GM19468 (cell line): Measurements from ENCODE around the gene KCNN3.

Experiments
- ATAC-seq: cut with Tn5 transposase; IDR thresholded peaks from one replicate; pipeline ENCODE4 v1.9.1; 2021; ENCODE audit warnings: mild to moderate bottlenecking, moderate library complexity, moderate number of reproducible peaks; ENCODE audit not compliant: unreplicated experiment; ENCODE audit errors: extremely low read depth

The KCNN3 gene

DNA sequence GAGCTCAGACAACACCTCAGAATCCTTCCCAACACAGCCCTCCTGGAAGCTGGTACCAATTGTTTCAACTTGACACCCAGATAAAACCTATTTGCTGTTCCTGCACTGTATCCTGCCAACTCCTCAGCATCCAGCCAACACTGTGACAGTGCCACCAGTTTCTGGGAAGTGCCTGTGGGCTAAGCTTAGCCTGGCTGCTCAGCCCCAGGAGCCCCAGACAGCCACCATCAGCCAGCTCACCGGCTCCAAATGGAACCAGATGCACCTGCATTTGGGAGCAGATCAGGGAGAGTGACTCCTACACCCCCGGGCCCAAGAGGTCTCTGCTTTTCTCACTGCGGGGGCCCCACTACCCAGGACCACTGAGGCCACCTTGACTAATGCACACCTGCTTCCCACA lies 24.9 kb downstream of the KCNN3 start:
- no peak for ATAC-seq

- ATAC-seq, result no peak
Measured at GRCh38 chr1:154844297-154844681, 25.8 kb downstream of the KCNN3 start.

DNA sequence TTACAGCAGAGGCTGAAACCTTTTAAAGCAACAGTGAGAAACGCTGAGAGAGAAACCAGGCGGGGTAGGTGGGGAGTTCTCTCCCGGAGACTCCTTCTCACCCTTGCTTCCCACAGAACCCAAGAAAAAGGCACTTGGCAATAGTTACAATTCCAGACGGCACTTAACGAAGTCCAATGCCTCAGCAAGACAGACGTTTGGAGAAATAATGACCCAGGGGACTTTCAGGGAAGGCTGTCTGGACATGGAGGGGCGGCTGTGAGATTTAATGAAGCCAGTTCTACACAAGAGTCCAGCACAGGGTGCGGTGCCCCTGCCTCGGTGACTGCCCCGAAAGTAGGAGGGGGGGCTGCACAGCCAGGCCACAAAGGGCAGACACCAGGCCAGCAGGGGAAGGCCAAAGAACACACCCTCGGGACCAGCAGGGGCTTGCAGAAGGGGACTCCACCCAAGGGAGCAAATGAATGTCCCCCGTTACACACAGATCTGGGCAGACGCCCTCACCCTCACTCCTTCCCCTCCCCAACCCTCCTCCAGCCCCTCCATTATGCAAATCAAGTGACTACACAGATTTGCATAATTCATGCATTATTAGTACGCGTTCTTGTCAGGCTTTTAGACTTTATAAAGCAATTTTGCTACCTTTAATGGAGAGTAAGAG lies 26.3 kb downstream of the KCNN3 start:
- ATAC-seq, result no peak

DNA sequence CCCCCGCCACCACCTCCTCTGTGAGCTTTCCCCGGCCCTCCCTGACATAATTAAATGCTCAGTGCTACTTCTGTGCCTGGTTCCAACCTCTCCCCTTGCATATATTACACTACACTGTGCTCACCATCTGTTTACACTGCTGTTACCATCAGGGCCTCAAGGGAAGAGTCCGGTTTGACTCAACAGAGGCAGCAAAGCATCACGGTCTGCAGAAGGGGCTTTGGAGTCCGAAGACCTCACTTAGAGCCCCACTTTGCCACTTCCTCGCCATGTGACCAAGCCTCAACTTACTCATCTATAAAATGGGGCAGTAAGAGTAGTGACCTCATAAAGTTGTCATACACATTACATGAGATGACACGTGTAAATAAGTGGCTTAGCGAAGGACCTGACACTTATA lies 27.4 kb downstream of the KCNN3 start:
- ATAC-seq, result no peak

DNA sequence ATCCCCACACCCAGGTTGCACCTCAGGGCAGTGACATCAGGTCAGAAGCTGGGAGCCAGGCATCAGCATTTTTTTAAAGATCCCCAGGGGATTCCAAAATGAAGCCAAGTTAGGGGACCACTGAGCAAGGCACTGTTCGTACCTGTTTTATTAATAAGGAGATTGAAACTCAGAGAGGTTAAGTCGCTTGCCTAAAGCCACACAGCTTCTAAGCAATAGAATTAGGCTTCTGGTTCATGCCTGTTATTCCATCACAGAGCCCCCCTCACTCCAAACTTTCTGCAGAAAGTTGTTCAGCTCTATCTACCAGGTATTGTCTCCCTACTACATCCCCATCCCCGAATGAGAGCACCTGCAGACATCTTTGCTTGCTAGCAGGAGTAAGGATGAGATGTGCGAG lies 28.7 kb downstream of the KCNN3 start:
- ATAC-seq, result no peak

- no peak for ATAC-seq
Measured at GRCh38 chr1:154840269-154841176, 29.6 kb downstream of the KCNN3 start.

DNA sequence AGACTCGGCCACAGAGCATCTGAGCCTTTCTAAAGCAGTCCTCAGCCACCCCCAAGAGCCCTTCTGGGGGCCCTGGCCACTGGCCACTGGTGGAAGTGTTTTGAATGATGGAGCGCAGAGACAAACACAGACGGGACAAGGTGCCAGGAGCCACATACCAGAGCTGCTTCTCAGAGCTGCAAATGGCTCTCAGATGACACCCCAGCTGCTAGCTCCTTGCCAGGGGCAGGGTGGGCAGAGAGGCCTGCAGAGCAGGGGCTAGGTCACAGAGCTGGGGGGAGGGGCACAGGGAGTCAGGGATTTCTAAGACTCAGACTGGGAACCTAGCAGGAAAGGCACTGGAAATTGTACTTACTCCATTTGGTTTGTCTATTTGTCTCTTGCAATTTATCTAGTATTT lies 30.4 kb downstream of the KCNN3 start:
- ATAC-seq, result no peak

GRCh38 chr1:154838988-154839387 lies 31.1 kb downstream of the KCNN3 start:
- ATAC-seq, result no peak

GRCh38 chr1:154838461-154838860 lies 31.6 kb downstream of the KCNN3 start:
- no peak for ATAC-seq

DNA sequence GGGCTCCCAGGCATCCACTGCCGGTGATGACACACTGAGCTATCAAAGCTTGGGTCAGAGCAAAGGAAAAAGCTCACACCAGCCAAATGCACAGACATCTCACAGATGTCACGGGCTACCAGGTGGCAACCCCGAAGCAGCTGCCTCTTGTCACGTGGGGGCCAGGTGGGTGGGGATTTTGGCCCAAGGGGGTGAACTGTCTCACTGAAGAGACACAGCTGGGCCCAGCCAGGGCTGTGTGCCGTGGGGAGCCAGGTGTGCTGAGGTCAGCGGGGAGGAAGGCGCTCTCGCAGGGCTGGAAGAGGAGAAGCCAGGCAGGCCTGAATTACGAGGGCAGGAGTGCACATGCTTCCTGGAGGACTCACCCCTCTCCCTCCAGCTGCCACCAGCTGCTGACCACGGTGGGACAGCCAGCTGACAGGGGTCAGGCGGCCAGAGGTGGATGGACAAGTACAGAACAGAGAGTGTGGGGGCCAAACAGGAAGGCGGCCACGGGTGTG lies 32.4 kb downstream of the KCNN3 start:
- no peak for ATAC-seq

DNA sequence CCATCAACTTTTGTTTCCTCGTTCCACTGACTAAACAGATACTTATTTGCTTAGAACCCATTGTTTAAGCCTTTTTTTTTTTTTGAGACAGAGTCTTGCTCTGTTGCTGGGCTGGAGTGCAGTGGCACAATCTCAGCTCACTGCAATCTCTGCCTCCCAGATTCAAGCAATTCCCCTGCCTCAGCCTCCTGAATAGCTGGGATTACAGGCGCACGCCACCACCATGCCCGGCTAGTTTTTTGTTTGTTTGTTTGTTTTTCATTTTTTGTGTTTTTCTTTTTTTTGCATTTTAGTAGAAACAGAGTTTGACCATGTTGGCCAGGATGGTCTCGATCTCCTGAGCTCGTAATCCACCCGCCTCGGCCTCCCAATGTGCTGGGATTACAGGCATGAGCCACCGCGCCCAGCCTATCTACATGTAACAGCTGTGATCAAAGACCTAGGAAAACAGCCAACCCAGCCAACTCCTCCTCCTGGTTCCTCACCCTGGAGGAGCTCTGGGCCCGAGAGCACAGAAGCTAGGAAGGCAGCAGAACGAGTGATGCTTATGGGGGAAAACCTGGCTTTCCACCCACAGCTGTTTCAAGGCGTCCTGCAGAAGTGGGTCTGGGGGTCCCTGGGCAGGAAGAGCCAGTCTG lies 32.9 kb downstream of the KCNN3 start:
- ATAC-seq, result no peak

GRCh38 chr1:154835531-154836324 lies 34.4 kb downstream of the KCNN3 start:
- ATAC-seq, result no peak

DNA sequence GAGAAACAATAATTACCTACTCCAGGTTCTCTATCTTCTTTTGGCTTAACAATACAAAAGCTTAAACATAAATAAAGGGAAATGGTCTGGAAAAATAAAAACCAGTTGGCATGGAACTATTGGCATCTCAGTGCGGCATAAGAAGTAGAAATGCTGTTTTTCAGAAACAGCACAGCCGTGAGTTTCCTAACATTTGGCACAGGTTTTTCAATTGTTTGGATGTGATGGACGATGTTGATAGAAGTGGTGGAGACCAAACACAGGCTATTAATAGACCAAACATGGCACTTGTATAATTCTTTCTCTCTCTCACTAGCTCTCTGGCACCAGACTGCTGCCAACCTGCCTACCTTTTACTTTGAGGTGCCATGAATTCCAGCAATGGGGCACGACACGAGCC lies 36.2 kb downstream of the KCNN3 start:
- ATAC-seq, result no peak

- no peak for ATAC-seq
Measured at GRCh38 chr1:154833209-154833608, 36.9 kb downstream of the KCNN3 start.

DNA sequence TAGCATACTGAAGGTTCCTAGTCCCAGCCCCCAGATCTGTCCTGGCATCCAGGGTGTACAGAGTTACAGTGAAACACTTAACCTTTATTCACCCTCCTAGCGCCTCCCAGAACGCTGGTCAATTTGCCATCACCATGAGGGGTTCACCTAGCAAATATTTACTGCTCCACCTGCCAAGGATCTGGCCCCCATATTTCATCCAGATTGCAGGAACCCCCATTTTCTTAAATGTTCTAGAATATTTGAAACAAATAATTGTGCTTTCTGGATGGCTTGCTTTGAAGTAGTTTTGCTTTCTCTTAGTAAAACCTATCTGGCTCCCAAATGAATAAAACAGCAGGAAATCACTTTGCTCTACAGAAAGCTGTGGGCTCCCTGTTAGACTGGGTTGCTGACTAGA lies 37.7 kb downstream of the KCNN3 start:
- ATAC-seq, result no peak

GRCh38 chr1:154831462-154831861 lies 38.6 kb downstream of the KCNN3 start:
- no peak for ATAC-seq

GRCh38 chr1:154829062-154829461 lies 41.0 kb downstream of the KCNN3 start:
- no peak for ATAC-seq

GRCh38 chr1:154824179-154825000 lies 45.7 kb downstream of the KCNN3 start:
- ATAC-seq, result no peak

DNA sequence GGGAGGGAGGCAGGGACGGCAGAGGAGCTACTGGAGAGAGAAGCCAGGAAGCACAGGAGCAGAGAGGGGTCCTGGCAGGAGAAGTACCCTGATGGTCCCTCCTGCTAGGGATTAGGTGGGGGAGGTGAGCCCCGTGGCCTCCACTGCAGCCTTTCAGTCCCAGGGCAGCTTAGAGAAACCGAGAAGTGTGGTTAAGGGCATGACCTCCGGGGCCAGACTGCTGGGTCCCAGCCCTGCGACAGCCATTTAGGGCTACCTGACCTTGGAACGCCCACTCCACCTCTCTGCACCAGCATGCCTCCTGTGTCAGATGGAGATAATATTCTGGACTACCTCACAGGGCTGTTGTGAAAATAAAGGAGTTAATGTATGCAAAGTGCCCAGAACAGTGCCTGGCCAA lies 47.4 kb downstream of the KCNN3 start:
- no peak for ATAC-seq
